SU-DHL-6 (cell line): ENCODE data around the gene CCT5.

Experiments
- EZH2phosphoT487 ChIP-seq: fragments of 200-600 bp; sonication (generic), shearing (Covaris generic); conservative IDR thresholded peaks from 2 replicates; pipeline ENCODE4 v1.6.1; 2018; ENCODE audit warnings: mild to moderate bottlenecking, antibody characterized with exemption, low read length, moderate library complexity, mixed read lengths
- TF ChIP-seq, protein P1 (sequence below): fragments of 200-600 bp; sonication (generic); IDR thresholded peaks from one replicate; pipeline ENCODE4 v1.5.1; 2017; ENCODE audit warnings: antibody characterized with exemption, mild to moderate bottlenecking, low read length, moderate library complexity; ENCODE audit not compliant: insufficient read depth, poor library complexity, severe bottlenecking

DNA sequence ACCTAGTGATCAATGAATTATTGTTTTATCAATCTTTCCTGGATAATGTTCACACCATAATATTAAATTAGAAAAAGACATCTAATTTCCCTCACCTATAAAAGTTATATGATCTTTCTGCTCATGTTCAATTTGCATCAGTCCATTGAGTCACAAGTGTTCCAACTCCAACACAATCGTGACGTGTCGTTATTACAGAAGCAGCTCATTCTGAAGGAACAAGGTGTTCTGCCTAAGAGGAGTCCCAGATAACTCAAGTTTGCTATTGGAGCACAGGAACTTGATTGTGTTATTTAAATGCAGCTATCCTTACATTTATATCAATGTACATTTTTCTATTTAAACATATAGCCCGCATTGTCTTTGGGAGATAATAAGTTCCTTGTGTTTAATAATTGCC lies 31.0 kb upstream of the CCT5 start:
- TF ChIP-seq, protein P1, sequence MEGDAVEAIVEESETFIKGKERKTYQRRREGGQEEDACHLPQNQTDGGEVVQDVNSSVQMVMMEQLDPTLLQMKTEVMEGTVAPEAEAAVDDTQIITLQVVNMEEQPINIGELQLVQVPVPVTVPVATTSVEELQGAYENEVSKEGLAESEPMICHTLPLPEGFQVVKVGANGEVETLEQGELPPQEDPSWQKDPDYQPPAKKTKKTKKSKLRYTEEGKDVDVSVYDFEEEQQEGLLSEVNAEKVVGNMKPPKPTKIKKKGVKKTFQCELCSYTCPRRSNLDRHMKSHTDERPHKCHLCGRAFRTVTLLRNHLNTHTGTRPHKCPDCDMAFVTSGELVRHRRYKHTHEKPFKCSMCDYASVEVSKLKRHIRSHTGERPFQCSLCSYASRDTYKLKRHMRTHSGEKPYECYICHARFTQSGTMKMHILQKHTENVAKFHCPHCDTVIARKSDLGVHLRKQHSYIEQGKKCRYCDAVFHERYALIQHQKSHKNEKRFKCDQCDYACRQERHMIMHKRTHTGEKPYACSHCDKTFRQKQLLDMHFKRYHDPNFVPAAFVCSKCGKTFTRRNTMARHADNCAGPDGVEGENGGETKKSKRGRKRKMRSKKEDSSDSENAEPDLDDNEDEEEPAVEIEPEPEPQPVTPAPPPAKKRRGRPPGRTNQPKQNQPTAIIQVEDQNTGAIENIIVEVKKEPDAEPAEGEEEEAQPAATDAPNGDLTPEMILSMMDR: no peak
- no peak for TF ChIP-seq EZH2phosphoT487
